ENCODE data around the gene UNC93A.

UNC93A gene

GRCh38 chr6:167295495-167296292 lies 4.6 kb downstream of the UNC93A start:
- TF ChIP-seq SUZ12 (IDR thresholded peaks at IDR 0.05) (no peak), LEF1 (IDR thresholded peaks at IDR 0.05; ENCODE audit: borderline replicate concordance) (no peak), ELF4 (IDR thresholded peaks at IDR 0.05) (no peak), CTBP1 (IDR thresholded peaks at IDR 0.05; ENCODE audit: borderline replicate concordance) (no peak), FOXA1 (IDR thresholded peaks at IDR 0.05) (no peak), TARDBP (IDR thresholded peaks at IDR 0.05) (no peak), FOXM1 (IDR thresholded peaks at IDR 0.05; ENCODE audit: borderline replicate concordance) (no peak), NFRKB (IDR thresholded peaks at IDR 0.05) (no peak), FOXK2 (IDR thresholded peaks at IDR 0.05) (no peak), PKNOX1 (IDR thresholded peaks at IDR 0.05) (no peak), BHLHE40 (IDR thresholded peaks at IDR 0.05; ENCODE audit: borderline replicate concordance) (no peak), ZNF384 (IDR thresholded peaks at IDR 0.05) (no peak), HDGF (IDR thresholded peaks at IDR 0.05; ENCODE audit: borderline replicate concordance) (no peak)
- DNase-seq (ENCODE audit: extremely low spot score) = no peak
- CTCF ChIA-PET = no interaction called here
- POLR2A ChIA-PET = no interaction called here

- ChIA-PET POLR2A (no interaction called here), CTCF (no interaction called here)
- no peak for DNase-seq (ENCODE audit: extremely low spot score)
- TF ChIP-seq SUZ12 (IDR thresholded peaks at IDR 0.05) (no peak), NFRKB (IDR thresholded peaks at IDR 0.05) (no peak), FOXA1 (IDR thresholded peaks at IDR 0.05) (no peak), LEF1 (IDR thresholded peaks at IDR 0.05; ENCODE audit: borderline replicate concordance) (no peak), L3MBTL2 (conservative IDR thresholded peaks at IDR 0.05) (no peak), SP1 (IDR thresholded peaks at IDR 0.05) (no peak), ELF4 (IDR thresholded peaks at IDR 0.05) (no peak), ARNT (IDR thresholded peaks at IDR 0.05) (no peak)
Measured at GRCh38 chr6:167296293-167296690, 5.2 kb downstream of the UNC93A start.

- DNase-seq (ENCODE audit: extremely low spot score) = no peak
- ChIA-PET CTCF (interaction anchor here (0.6 kb wide), 1 partner anchor 21 kb away, joined by 3 read pairs; no protein-coding TSS in a partner anchor), POLR2A (no interaction called here)
- no peak for TF ChIP-seq NFRKB (IDR thresholded peaks at IDR 0.05)
- no peak for TF ChIP-seq ZNF384 (IDR thresholded peaks at IDR 0.05)
- TF ChIP-seq CTBP1 (IDR thresholded peaks at IDR 0.05; ENCODE audit: borderline replicate concordance) = no peak
- TF ChIP-seq FOXA1 (IDR thresholded peaks at IDR 0.05) = no peak
- no peak for TF ChIP-seq L3MBTL2 (conservative IDR thresholded peaks at IDR 0.05)
- no peak for TF ChIP-seq HDGF (IDR thresholded peaks at IDR 0.05; ENCODE audit: borderline replicate concordance)
- no peak for TF ChIP-seq FOXM1 (IDR thresholded peaks at IDR 0.05; ENCODE audit: borderline replicate concordance)
- no peak for TF ChIP-seq PKNOX1 (IDR thresholded peaks at IDR 0.05)
- TF ChIP-seq FOXK2 (IDR thresholded peaks at IDR 0.05) = no peak
Measured at GRCh38 chr6:167296902-167297301, 5.8 kb downstream of the UNC93A start.

- CTCF ChIA-PET = no interaction called here
- TF ChIP-seq ELF4 (IDR thresholded peaks at IDR 0.05) = no peak
- no peak for TF ChIP-seq HDGF (IDR thresholded peaks at IDR 0.05; ENCODE audit: borderline replicate concordance)
- no peak for TF ChIP-seq SUZ12 (IDR thresholded peaks at IDR 0.05)
- no peak for TF ChIP-seq PKNOX1 (IDR thresholded peaks at IDR 0.05)
- no peak for TF ChIP-seq NFRKB (IDR thresholded peaks at IDR 0.05)
- TF ChIP-seq FOXA1 (IDR thresholded peaks at IDR 0.05) = no peak
- TF ChIP-seq L3MBTL2 (conservative IDR thresholded peaks at IDR 0.05) = no peak
- no peak for TF ChIP-seq BHLHE40 (IDR thresholded peaks at IDR 0.05; ENCODE audit: borderline replicate concordance)
- no peak for TF ChIP-seq CTBP1 (IDR thresholded peaks at IDR 0.05; ENCODE audit: borderline replicate concordance)
- TF ChIP-seq LEF1 (IDR thresholded peaks at IDR 0.05; ENCODE audit: borderline replicate concordance) = no peak
- TF ChIP-seq ZNF384 (IDR thresholded peaks at IDR 0.05) = no peak
- TF ChIP-seq SP1 (IDR thresholded peaks at IDR 0.05) = no peak
- TF ChIP-seq FOXK2 (IDR thresholded peaks at IDR 0.05) = no peak
- no peak for TF ChIP-seq ARNT (IDR thresholded peaks at IDR 0.05)
- TF ChIP-seq TARDBP (IDR thresholded peaks at IDR 0.05) = no peak
- no peak for TF ChIP-seq FOXM1 (IDR thresholded peaks at IDR 0.05; ENCODE audit: borderline replicate concordance)
- POLR2A ChIA-PET = no interaction called here
- no peak for DNase-seq (ENCODE audit: extremely low spot score)
Measured at GRCh38 chr6:167298127-167298526, 7.0 kb downstream of the UNC93A start.

- DNase-seq (ENCODE audit: extremely low spot score) = no peak
- TF ChIP-seq CTBP1 (IDR thresholded peaks at IDR 0.05; ENCODE audit: borderline replicate concordance) = no peak
- TF ChIP-seq SUZ12 (IDR thresholded peaks at IDR 0.05) = no peak
- TF ChIP-seq SP1 (IDR thresholded peaks at IDR 0.05) = no peak
- TF ChIP-seq FOXK2 (IDR thresholded peaks at IDR 0.05) = no peak
- TF ChIP-seq BHLHE40 (IDR thresholded peaks at IDR 0.05; ENCODE audit: borderline replicate concordance) = no peak
- no peak for TF ChIP-seq ARNT (IDR thresholded peaks at IDR 0.05)
- no peak for TF ChIP-seq PKNOX1 (IDR thresholded peaks at IDR 0.05)
- no peak for TF ChIP-seq L3MBTL2 (conservative IDR thresholded peaks at IDR 0.05)
- TF ChIP-seq ZNF384 (IDR thresholded peaks at IDR 0.05) = no peak
- no peak for TF ChIP-seq LEF1 (IDR thresholded peaks at IDR 0.05; ENCODE audit: borderline replicate concordance)
- TF ChIP-seq FOXA1 (IDR thresholded peaks at IDR 0.05) = no peak
- TF ChIP-seq NFRKB (IDR thresholded peaks at IDR 0.05) = no peak
- no peak for TF ChIP-seq HDGF (IDR thresholded peaks at IDR 0.05; ENCODE audit: borderline replicate concordance)
- TF ChIP-seq FOXM1 (IDR thresholded peaks at IDR 0.05; ENCODE audit: borderline replicate concordance) = no peak
- no peak for TF ChIP-seq TARDBP (IDR thresholded peaks at IDR 0.05)
- no peak for TF ChIP-seq ELF4 (IDR thresholded peaks at IDR 0.05)
- ChIA-PET CTCF (no interaction called here), POLR2A (interaction anchor here (1.0 kb wide), 1 partner anchor 51 kb away, joined by 3 read pairs; no protein-coding TSS in a partner anchor)
Measured at GRCh38 chr6:167299641-167300308, 8.7 kb downstream of the UNC93A start.

Data from HEK293T (cell line).